GM12864 (cell line): ENCODE measurements around the gene SLC39A11.
"Not testable (repeated sequence)": the region's sequence is repeated elsewhere in the genome, so short reads cannot be mapped to it uniquely, and the experiment has no call there.

Source experiments
- DNase-seq: peaks from one replicate; pipeline ENCODE4 v3.0.0-alpha.2; 2011; ENCODE audit warnings: low read depth
- H3K4me3 ChIP-seq: 2 replicates; pipeline ENCODE4 v1.5.1; 2011; ENCODE audit warnings: mild to moderate bottlenecking, low read depth, low read length, control low read depth
- CTCF ChIP-seq: IDR thresholded peaks from 2 replicates; pipeline ENCODE4 v1.5.1; 2011; ENCODE audit warnings: low read depth, mild to moderate bottlenecking, moderate library complexity, low read length, control low read depth, inconsistent platforms; ENCODE audit errors: missing control alignments

The SLC39A11 gene

GRCh38 chr17:73013301-73013700, 79.2 kb downstream of the SLC39A11 start:
- DNase-seq = no peak
- TF ChIP-seq CTCF = no peak
- no peak overlapping the region for H3K4me3 ChIP-seq

GRCh38 chr17:73011016-73011486, 81.4 kb downstream of the SLC39A11 start:
- DNase-seq = no peak
- no peak for TF ChIP-seq CTCF
- no peak overlapping the region for H3K4me3 ChIP-seq

GRCh38 chr17:73010414-73010813, 82.1 kb downstream of the SLC39A11 start:
- TF ChIP-seq CTCF = no peak
- H3K4me3 ChIP-seq = no peak overlapping the region
- DNase-seq = no peak

- H3K4me3 ChIP-seq = no peak overlapping the region
- no peak for DNase-seq
- no peak for TF ChIP-seq CTCF
These were observed 85.1 kb downstream of the SLC39A11 start for GRCh38 chr17:73007407-73007806.

GRCh38 chr17:73005360-73005759, 87.1 kb downstream of the SLC39A11 start:
- DNase-seq = no peak
- no peak overlapping the region for H3K4me3 ChIP-seq
- no peak for TF ChIP-seq CTCF

- DNase-seq = no peak
- no peak for TF ChIP-seq CTCF
These were observed 89.0 kb downstream of the SLC39A11 start for GRCh38 chr17:73003487-73003886.

GRCh38 chr17:73000832-73001231, 91.7 kb downstream of the SLC39A11 start:
- no peak for TF ChIP-seq CTCF
- H3K4me3 ChIP-seq = no peak overlapping the region
- no peak for DNase-seq

More at GRCh38 chr17:73003487-73003886, 89.0 kb downstream of the SLC39A11 start:
- H3K4me3 ChIP-seq = no peak overlapping the region

- DNase-seq = not testable (repeated sequence)
These were observed 93.0 kb downstream of the SLC39A11 start for GRCh38 chr17:72999474-72999873.

More at GRCh38 chr17:72999474-72999873, 93.0 kb downstream of the SLC39A11 start:
- H3K4me3 ChIP-seq = not testable (repeated sequence)
